Tibial artery (tissue), 4 donors: ENCODE measurements around the gene PUM2.

Source experiments
- DNase-seq, 2 donors: peaks; one replicate each; pipeline ENCODE4 v3.0.0-alpha.2; 2019
- H3K27ac ChIP-seq, 2 donors: fragments of 200-600 bp; sonication (generic) in 1 of 2; 1 replicate in 1 of 2; 2 replicates in 1 of 2; pipeline ENCODE4 v1.5.1; 2018 to 2019; ENCODE audit warnings: mild to moderate bottlenecking in 1 of 2
- H3K27me3 ChIP-seq, 2 donors: fragments of 200-600 bp; sonication (generic) in 1 of 2; one replicate each; pipeline versions ENCODE4 v1.5.1 to v1.6.0; 2016 to 2019
- H3K36me3 ChIP-seq, 3 donors: fragments of 200-600 bp; sonication (generic) in 2 of 3; one replicate each; pipeline ENCODE4 v1.5.1; 2016 to 2019; ENCODE audit warnings: mild to moderate bottlenecking in 2 of 3
- H3K4me1 ChIP-seq, 4 donors: fragments of 200-600 bp; sonication (generic) in 2 of 4; 1 replicate in 3 of 4; 2 replicates in 1 of 4; pipeline ENCODE4 v1.5.1; 2016 to 2019
- H3K4me3 ChIP-seq, 2 donors: fragments of 200-600 bp; sonication (generic) in 1 of 2; 1 replicate in 1 of 2; 2 replicates in 1 of 2; pipeline ENCODE4 v1.5.1; 2018 to 2019; ENCODE audit warnings: mild to moderate bottlenecking in 2 of 2
- H3K9me3 ChIP-seq, 3 donors: fragments of 200-600 bp; sonication (generic) in 1 of 3; one replicate each; pipeline ENCODE4 v1.5.1; 2016 to 2019
- CTCF ChIP-seq, 2 experiments: fragments of 200-600 bp in 1 of 2; fragments of 450-650 bp in 1 of 2; IDR thresholded peaks; one replicate each; pipeline ENCODE4 v1.5.1; 2017 to 2019; ENCODE audit warnings: antibody characterized with exemption in 2 of 2, mild to moderate bottlenecking in 1 of 2, moderate library complexity in 1 of 2
- intact Hi-C: fragments of 100-400 bp; cut with DNase I; formaldehyde crosslinking; loops from one replicate; pipeline ENCODE4 v1.15.0; 2023; ENCODE audit warnings: low total_unique reads

PUM2 gene

GRCh38 chr2:20348542-20348941, 2.1 kb downstream of the PUM2 start:
- no peak overlapping the region for H3K27ac ChIP-seq
- peak overlapping the region in 1 of 2 donors; percentile 94 for H3K4me3 ChIP-seq
- no peaks in the 10 kb centered on the region for H3K36me3 ChIP-seq
- intact Hi-C loops = loop anchor here (10.0 kb wide), 1 partner anchor 54 kb away; no protein-coding TSS in a partner anchor
- no peak for DNase-seq
- no peaks in the 10 kb centered on the region for H3K9me3 ChIP-seq
- H3K27me3 ChIP-seq = no peaks in the 10 kb centered on the region
- peaks cover 0 to 54% (median 32%) of the 10 kb centered on the region in 4 donors for H3K4me1 ChIP-seq
- no peak for TF ChIP-seq CTCF (IDR thresholded peaks at IDR 0.05)

- no peaks in the 10 kb centered on the region for H3K9me3 ChIP-seq
- H3K4me3 ChIP-seq = no peak overlapping the region
- intact Hi-C loops = loop anchor here (10.0 kb wide), 1 partner anchor 52 kb away; no protein-coding TSS in a partner anchor
- DNase-seq = no peak
- no peak for TF ChIP-seq CTCF (IDR thresholded peaks at IDR 0.05)
- H3K36me3 ChIP-seq = no peaks in the 10 kb centered on the region
- H3K27ac ChIP-seq = no peak overlapping the region
- H3K4me1 ChIP-seq = peaks cover 0 to 66% (median 31%) of the 10 kb centered on the region in 4 donors
- no peaks in the 10 kb centered on the region for H3K27me3 ChIP-seq
Observed at GRCh38 chr2:20346565-20347381, 3.9 kb downstream of the PUM2 start.

GRCh38 chr2:20343128-20343527, 7.5 kb downstream of the PUM2 start:
- TF ChIP-seq CTCF (IDR thresholded peaks at IDR 0.05) = no peak
- intact Hi-C loops = loop anchor here (10.0 kb wide), 1 partner anchor 48 kb away; no protein-coding TSS in a partner anchor
- Histone ChIP-seq H3K4me3 (no peak overlapping the region), H3K36me3 (no peaks in the 10 kb centered on the region), H3K27me3 (no peaks in the 10 kb centered on the region), H3K4me1 (peaks cover 0 to 78% (median 24%) of the 10 kb centered on the region in 4 donors), H3K27ac (no peak overlapping the region), H3K9me3 (no peaks in the 10 kb centered on the region)
- no peak for DNase-seq

- TF ChIP-seq CTCF (IDR thresholded peaks at IDR 0.05) = no peak
- Histone ChIP-seq H3K4me1 (peaks cover 0 to 91% (median 22%) of the 10 kb centered on the region in 4 donors), H3K27me3 (no peaks in the 10 kb centered on the region), H3K36me3 (no peaks in the 10 kb centered on the region), H3K9me3 (no peaks in the 10 kb centered on the region), H3K27ac (no peak overlapping the region), H3K4me3 (no peak overlapping the region)
- intact Hi-C loops = no loop called here
- no peak for DNase-seq
Observed at GRCh38 chr2:20339012-20339411, 11.6 kb downstream of the PUM2 start.

GRCh38 chr2:20334605-20335203, 15.9 kb downstream of the PUM2 start:
- no peak for TF ChIP-seq CTCF (IDR thresholded peaks at IDR 0.05)
- intact Hi-C loops = no loop called here
- H3K9me3 ChIP-seq = no peaks in the 10 kb centered on the region
- no peak overlapping the region for H3K27ac ChIP-seq
- no peaks in the 10 kb centered on the region for H3K27me3 ChIP-seq
- no peak for DNase-seq
- no peaks in the 10 kb centered on the region for H3K36me3 ChIP-seq
- peaks cover 0 to 73% (median 20%) of the 10 kb centered on the region in 4 donors for H3K4me1 ChIP-seq
- H3K4me3 ChIP-seq = no peak overlapping the region
